Measurements from ENCODE around the gene CADM4. TPM values are rescaled to one million over a fixed set of nuclear protein-coding genes. Genes with fewer than 3 reads are reported as not detected.
A peak's percentile ranks its signal among the peaks of the same experiment; 100 is the strongest.
"Not testable (repeated sequence)": the region's sequence is repeated elsewhere in the genome, so short reads cannot be mapped to it uniquely, and the experiment has no call there.

CADM4 gene
- total RNA-seq, 3 donors from 2014 or later, result 2.1 to 20.8 (median 18.0) TPM

- TF ChIP-seq POLR2AphosphoS5 (IDR thresholded peaks at IDR 0.05), result no peak
- TF ChIP-seq CTCF (IDR thresholded peaks at IDR 0.05), result no peak
- TF ChIP-seq POLR2A (IDR thresholded peaks at IDR 0.05), result no peak
- Histone ChIP-seq H3K27ac (no peak overlapping the region), H3K4me1 (no peaks in the 10 kb centered on the region), H3K27me3 (no peaks in the 10 kb centered on the region), H3K36me3 (no peaks in the 10 kb centered on the region), H3K9me3 (no peaks in the 10 kb centered on the region), H3K4me3 (no peak overlapping the region)
- intact Hi-C loops (cut with DNase I; ENCODE audit: low total_unique reads), result no loop called here
- DNase-seq (ENCODE audit: low spot score in 2 of 2), result no peak
Observed at GRCh38 chr19:43652546-43652874, 12.9 kb upstream of the CADM4 start.

- H3K27me3 ChIP-seq, result no peaks in the 10 kb centered on the region
- H3K36me3 ChIP-seq, result no peaks in the 10 kb centered on the region
- H3K4me1 ChIP-seq, result no peaks in the 10 kb centered on the region
- H3K9me3 ChIP-seq, result no peaks in the 10 kb centered on the region
- H3K4me3 ChIP-seq, result peak overlapping the region in 2 of 3 donors; percentile 21 to 23
- intact Hi-C loops (cut with DNase I; ENCODE audit: low total_unique reads), result no loop called here
- TF ChIP-seq CTCF (IDR thresholded peaks at IDR 0.05) (peak; percentile 53 to 82 (median 77)), POLR2AphosphoS5 (IDR thresholded peaks at IDR 0.05) (no peak)
- H3K27ac ChIP-seq, result no peak overlapping the region
- peak; percentile 60 to 71 for DNase-seq (ENCODE audit: low spot score in 2 of 2)
Observed at GRCh38 chr19:43651758-43652545, 12.3 kb upstream of the CADM4 start.

GRCh38 chr19:43650276-43650675 is 10.6 kb upstream of the CADM4 start:
- H3K27me3 ChIP-seq; H3K9me3 ChIP-seq; intact Hi-C loops (cut with DNase I; ENCODE audit: low total_unique reads); H3K4me3 ChIP-seq; DNase-seq (ENCODE audit: low spot score in 2 of 2); H3K36me3 ChIP-seq; H3K27ac ChIP-seq; H3K4me1 ChIP-seq: not testable (repeated sequence)

GRCh38 chr19:43649514-43649913 is 9.9 kb upstream of the CADM4 start:
- Histone ChIP-seq H3K36me3 (no peaks in the 10 kb centered on the region), H3K4me3 (no peak overlapping the region), H3K27me3 (no peaks in the 10 kb centered on the region), H3K27ac (no peak overlapping the region), H3K9me3 (no peaks in the 10 kb centered on the region), H3K4me1 (no peaks in the 10 kb centered on the region)
- DNase-seq (ENCODE audit: low spot score in 2 of 2), result no peak
- intact Hi-C loops (cut with DNase I; ENCODE audit: low total_unique reads), result no loop called here
- TF ChIP-seq POLR2AphosphoS5 (IDR thresholded peaks at IDR 0.05) (no peak), POLR2A (IDR thresholded peaks at IDR 0.05) (no peak), CTCF (IDR thresholded peaks at IDR 0.05) (no peak)

- Histone ChIP-seq H3K27ac (no peak overlapping the region), H3K9me3 (no peaks in the 10 kb centered on the region), H3K4me3 (no peak overlapping the region), H3K27me3 (no peaks in the 10 kb centered on the region), H3K4me1 (no peaks in the 10 kb centered on the region), H3K36me3 (no peaks in the 10 kb centered on the region)
- TF ChIP-seq POLR2A (IDR thresholded peaks at IDR 0.05), result no peak
- TF ChIP-seq POLR2AphosphoS5 (IDR thresholded peaks at IDR 0.05), result no peak
- TF ChIP-seq CTCF (IDR thresholded peaks at IDR 0.05), result no peak
- no peak for DNase-seq (ENCODE audit: low spot score in 2 of 2)
- intact Hi-C loops (cut with DNase I; ENCODE audit: low total_unique reads), result no loop called here
Observed at GRCh38 chr19:43648633-43649032, 9.0 kb upstream of the CADM4 start.

Data from breast epithelium (tissue), 4 donors.